Measurements from ENCODE around the gene LRRC45.

DNA sequence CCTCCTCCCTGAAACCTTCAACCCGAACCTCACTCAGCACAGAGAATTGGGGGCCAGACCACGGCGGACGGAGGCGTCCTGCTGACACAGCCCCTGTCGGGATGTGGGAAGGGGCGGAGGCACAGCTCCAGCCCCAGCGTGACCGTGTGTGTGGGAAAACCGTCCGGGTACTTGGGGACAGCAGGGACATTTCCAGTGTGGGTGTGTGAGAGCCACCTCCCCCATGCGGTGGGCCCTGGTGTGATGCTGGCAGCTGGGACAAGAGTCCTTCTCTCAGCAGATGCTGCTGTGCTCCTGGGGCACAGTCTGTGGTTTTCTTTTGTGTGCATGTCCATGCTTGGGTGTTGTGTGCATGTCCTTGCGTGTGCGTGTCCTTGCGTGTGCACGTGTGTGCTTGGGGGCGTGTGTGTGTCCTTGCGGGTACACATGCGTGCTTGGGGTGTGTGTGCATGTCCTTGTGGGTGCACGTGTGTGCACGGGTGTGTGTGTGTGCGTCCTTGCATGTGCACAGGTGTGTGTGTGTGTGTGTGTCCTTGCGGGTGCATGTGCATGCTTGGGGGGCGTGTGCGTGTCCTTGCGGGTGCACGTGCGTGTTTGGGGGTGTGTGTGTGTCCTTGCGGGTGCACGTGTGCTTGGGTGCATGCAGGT, 17.3 kb upstream of the LRRC45 start:
- TF ChIP-seq, protein P1, sequence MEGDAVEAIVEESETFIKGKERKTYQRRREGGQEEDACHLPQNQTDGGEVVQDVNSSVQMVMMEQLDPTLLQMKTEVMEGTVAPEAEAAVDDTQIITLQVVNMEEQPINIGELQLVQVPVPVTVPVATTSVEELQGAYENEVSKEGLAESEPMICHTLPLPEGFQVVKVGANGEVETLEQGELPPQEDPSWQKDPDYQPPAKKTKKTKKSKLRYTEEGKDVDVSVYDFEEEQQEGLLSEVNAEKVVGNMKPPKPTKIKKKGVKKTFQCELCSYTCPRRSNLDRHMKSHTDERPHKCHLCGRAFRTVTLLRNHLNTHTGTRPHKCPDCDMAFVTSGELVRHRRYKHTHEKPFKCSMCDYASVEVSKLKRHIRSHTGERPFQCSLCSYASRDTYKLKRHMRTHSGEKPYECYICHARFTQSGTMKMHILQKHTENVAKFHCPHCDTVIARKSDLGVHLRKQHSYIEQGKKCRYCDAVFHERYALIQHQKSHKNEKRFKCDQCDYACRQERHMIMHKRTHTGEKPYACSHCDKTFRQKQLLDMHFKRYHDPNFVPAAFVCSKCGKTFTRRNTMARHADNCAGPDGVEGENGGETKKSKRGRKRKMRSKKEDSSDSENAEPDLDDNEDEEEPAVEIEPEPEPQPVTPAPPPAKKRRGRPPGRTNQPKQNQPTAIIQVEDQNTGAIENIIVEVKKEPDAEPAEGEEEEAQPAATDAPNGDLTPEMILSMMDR (IDR thresholded peaks at IDR 0.05; ENCODE audit: insufficient read depth, low read length, poor library complexity, severe bottlenecking): no peak
- TF ChIP-seq EZH2phosphoT487 (conservative IDR thresholded peaks at IDR 0.05; ENCODE audit: low read length): no peak
